Astrocyte (in vitro differentiated cells and primary cell): ENCODE results near the gene ME3. TPM values are rescaled to one million over a fixed set of nuclear protein-coding genes. Genes with fewer than 3 reads are reported as not detected.

ENCODE experiments used
- DNase-seq: peaks from one replicate; pipeline ENCODE4 v3.0.0-alpha.2; 2010; ENCODE audit warnings: low read depth
- FAIRE-seq: peaks from 2 replicates; lab custom pipeline; 2011; peaks lifted over from hg19 to GRCh38; lab: Jason Lieb, UNC
- H2AFZ ChIP-seq: 2 replicates; pipeline ENCODE4 v1.6.0; 2012; ENCODE audit warnings: low read depth, low read length, inconsistent platforms
- H3K27ac ChIP-seq: 2 replicates; pipeline ENCODE4 v1.5.1; 2011; ENCODE audit warnings: low read depth, low read length, inconsistent platforms
- H3K27me3 ChIP-seq: 2 replicates; pipeline ENCODE4 v1.6.0; 2011; ENCODE audit warnings: low read length, inconsistent platforms; ENCODE audit not compliant: insufficient read depth
- H3K36me3 ChIP-seq: 2 replicates; pipeline ENCODE4 v1.5.1; 2011; ENCODE audit warnings: low read length, inconsistent platforms; ENCODE audit not compliant: insufficient read depth
- H3K4me1 ChIP-seq: 2 replicates; pipeline ENCODE4 v1.5.1; 2011; ENCODE audit warnings: low read length, inconsistent platforms; ENCODE audit not compliant: insufficient read depth
- H3K4me2 ChIP-seq: 2 replicates; pipeline ENCODE4 v1.6.0; 2012; ENCODE audit warnings: low read length, inconsistent platforms
- H3K4me3 ChIP-seq: 2 replicates; pipeline ENCODE4 v1.5.1; 2011; ENCODE audit warnings: low read depth, mild to moderate bottlenecking, low read length, inconsistent platforms; ENCODE audit not compliant: insufficient read depth
- H3K79me2 ChIP-seq: 2 replicates; pipeline ENCODE4 v1.6.0; 2012; ENCODE audit warnings: mild to moderate bottlenecking, low read length, inconsistent platforms; ENCODE audit not compliant: insufficient read depth
- H3K9ac ChIP-seq: 2 replicates; pipeline ENCODE4 v1.6.0; 2012; ENCODE audit warnings: mild to moderate bottlenecking, low read length, inconsistent platforms
- H3K9me3 ChIP-seq: 2 replicates; pipeline ENCODE4 v1.5.1; 2012; ENCODE audit warnings: low read depth, mild to moderate bottlenecking, low read length, inconsistent platforms; ENCODE audit not compliant: insufficient read depth
- H4K20me1 ChIP-seq: 2 replicates; pipeline ENCODE4 v1.6.0; 2012; ENCODE audit warnings: low read length, inconsistent platforms; ENCODE audit not compliant: insufficient read depth
- H3K27ac Mint-ChIP-seq: one replicate; pipeline ENCODE4 v1.8.0; 2021; ENCODE audit warnings: mild to moderate bottlenecking, mixed read lengths; ENCODE audit not compliant: unreplicated experiment
- H3K27me3 Mint-ChIP-seq: one replicate; pipeline ENCODE4 v1.8.0; 2021; ENCODE audit warnings: low read depth, mixed read lengths; ENCODE audit not compliant: unreplicated experiment
- H3K36me3 Mint-ChIP-seq: one replicate; pipeline ENCODE4 v1.8.0; 2021; ENCODE audit warnings: low read depth, mixed read lengths; ENCODE audit not compliant: unreplicated experiment
- H3K4me1 Mint-ChIP-seq: one replicate; pipeline ENCODE4 v1.8.0; 2021; ENCODE audit warnings: low read depth, mixed read lengths; ENCODE audit not compliant: unreplicated experiment
- H3K4me3 Mint-ChIP-seq: one replicate; pipeline ENCODE4 v1.8.0; 2021; ENCODE audit warnings: mild to moderate bottlenecking, moderate library complexity, mixed read lengths; ENCODE audit not compliant: unreplicated experiment
- H3K9me3 Mint-ChIP-seq: one replicate; pipeline ENCODE4 v1.8.0; 2021; ENCODE audit warnings: mild to moderate bottlenecking, mixed read lengths; ENCODE audit not compliant: unreplicated experiment
- EZH2 ChIP-seq: IDR thresholded peaks from 2 replicates; pipeline ENCODE4 v1.6.1; 2012; ENCODE audit warnings: mild to moderate bottlenecking, low read length, inconsistent platforms; ENCODE audit not compliant: insufficient read depth
- total RNA-seq: library from RNA; stranded (reverse); gene quantifications from 2 replicates; pipeline ENCODE4 v1.2.1, GENCODE V29; 2021
- TF ChIP-seq, protein P1 (sequence below): IDR thresholded peaks from 2 replicates; pipeline ENCODE4 v1.5.1; 2011; ENCODE audit warnings: low read depth, mild to moderate bottlenecking, inconsistent platforms, low read length, moderate library complexity; ENCODE audit not compliant: insufficient read depth

ME3 gene
- total RNA-seq, 1 donor from 2014 or later: 28.6 TPM

DNA sequence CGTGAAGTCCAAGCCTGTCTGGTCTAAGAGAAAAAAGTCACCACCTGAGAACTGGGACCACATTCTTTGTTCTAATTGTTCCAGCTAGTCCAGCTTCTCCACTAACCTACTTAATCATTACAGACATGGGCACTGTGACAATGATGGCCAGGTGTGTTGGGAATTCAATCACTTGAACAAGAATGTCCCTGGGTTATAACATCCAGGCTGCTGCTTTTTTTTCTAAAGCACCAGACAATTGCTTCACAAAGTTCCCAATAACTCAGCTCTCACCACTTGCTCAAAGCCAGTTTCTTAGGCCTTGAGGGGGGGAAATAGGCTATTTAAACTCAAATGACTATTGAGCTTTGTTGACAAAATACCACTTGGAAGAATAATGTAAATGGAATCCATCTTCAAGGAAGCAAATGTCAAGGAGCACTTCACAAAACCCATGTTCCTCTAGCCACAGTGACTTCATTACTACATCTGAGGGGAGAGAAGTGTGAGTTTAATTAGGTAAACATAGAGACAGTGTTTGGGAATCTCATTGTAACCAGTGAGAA lies 80.3 kb downstream of the ME3 start:
- Histone ChIP-seq H3K79me2 (peaks cover 6% of the 10 kb centered on the region), H3K9me3 (no peaks in the 10 kb centered on the region), H3K27ac (peak overlapping the region; percentile 94), H3K4me1 (peaks cover 29% of the 10 kb centered on the region), H3K4me3 (no peak overlapping the region), H3K36me3 (no peaks in the 10 kb centered on the region), H4K20me1 (no peaks in the 10 kb centered on the region), H3K4me2 (peak overlapping the region; percentile 64), H2AFZ (no peak overlapping the region), H3K9ac (peak overlapping the region; percentile 74), H3K27me3 (no peaks in the 10 kb centered on the region)
- Mint-ChIP-seq H3K27ac (peak overlapping the region; percentile 97), H3K36me3 (peaks cover 5% of the 10 kb centered on the region), H3K4me1 (peaks cover 69% of the 10 kb centered on the region), H3K27me3 (no peaks in the 10 kb centered on the region), H3K4me3 (no peak overlapping the region), H3K9me3 (peaks cover 5% of the 10 kb centered on the region)
- TF ChIP-seq EZH2: no peak
- TF ChIP-seq, protein P1, sequence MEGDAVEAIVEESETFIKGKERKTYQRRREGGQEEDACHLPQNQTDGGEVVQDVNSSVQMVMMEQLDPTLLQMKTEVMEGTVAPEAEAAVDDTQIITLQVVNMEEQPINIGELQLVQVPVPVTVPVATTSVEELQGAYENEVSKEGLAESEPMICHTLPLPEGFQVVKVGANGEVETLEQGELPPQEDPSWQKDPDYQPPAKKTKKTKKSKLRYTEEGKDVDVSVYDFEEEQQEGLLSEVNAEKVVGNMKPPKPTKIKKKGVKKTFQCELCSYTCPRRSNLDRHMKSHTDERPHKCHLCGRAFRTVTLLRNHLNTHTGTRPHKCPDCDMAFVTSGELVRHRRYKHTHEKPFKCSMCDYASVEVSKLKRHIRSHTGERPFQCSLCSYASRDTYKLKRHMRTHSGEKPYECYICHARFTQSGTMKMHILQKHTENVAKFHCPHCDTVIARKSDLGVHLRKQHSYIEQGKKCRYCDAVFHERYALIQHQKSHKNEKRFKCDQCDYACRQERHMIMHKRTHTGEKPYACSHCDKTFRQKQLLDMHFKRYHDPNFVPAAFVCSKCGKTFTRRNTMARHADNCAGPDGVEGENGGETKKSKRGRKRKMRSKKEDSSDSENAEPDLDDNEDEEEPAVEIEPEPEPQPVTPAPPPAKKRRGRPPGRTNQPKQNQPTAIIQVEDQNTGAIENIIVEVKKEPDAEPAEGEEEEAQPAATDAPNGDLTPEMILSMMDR: no peak
- DNase-seq (peak; percentile 78), FAIRE-seq (no peak)

DNA sequence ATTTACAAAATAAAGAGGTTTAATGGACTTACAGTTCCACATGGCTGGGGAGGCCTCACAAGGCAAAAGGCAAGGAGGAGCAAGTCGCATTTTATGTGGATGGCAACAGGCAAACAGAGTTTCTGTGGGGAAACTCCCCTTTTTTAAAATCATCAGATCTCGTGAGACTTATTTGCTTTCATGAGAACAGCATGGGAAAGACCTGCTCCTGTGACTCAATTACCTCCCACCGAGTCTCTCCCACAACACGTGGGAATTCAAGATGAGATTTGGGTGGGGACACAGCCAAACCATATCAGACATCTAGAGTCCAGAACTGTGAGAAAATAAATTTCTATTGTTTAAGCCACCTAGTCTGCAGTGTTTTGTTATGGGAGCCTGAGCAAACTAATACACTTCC lies 80.8 kb downstream of the ME3 start:
- TF ChIP-seq, protein P1: no peak
- Histone ChIP-seq H3K36me3 (no peaks in the 10 kb centered on the region), H3K9ac (peak overlapping the region; percentile 74), H3K4me3 (no peak overlapping the region), H2AFZ (no peak overlapping the region), H3K27me3 (no peaks in the 10 kb centered on the region), H3K4me1 (peaks cover 29% of the 10 kb centered on the region), H3K9me3 (no peaks in the 10 kb centered on the region), H3K4me2 (peak overlapping the region; percentile 64), H4K20me1 (no peaks in the 10 kb centered on the region), H3K79me2 (peaks cover 6% of the 10 kb centered on the region), H3K27ac (peak overlapping the region; percentile 94)
- FAIRE-seq: no peak
- Mint-ChIP-seq H3K27ac (peak overlapping the region; percentile 97), H3K36me3 (peaks cover under 1% of the 10 kb centered on the region), H3K4me1 (peaks cover 64% of the 10 kb centered on the region), H3K9me3 (peaks cover under 1% of the 10 kb centered on the region), H3K27me3 (no peaks in the 10 kb centered on the region), H3K4me3 (peak overlapping the region; percentile 52)
- peak; percentile 13 for DNase-seq

DNA sequence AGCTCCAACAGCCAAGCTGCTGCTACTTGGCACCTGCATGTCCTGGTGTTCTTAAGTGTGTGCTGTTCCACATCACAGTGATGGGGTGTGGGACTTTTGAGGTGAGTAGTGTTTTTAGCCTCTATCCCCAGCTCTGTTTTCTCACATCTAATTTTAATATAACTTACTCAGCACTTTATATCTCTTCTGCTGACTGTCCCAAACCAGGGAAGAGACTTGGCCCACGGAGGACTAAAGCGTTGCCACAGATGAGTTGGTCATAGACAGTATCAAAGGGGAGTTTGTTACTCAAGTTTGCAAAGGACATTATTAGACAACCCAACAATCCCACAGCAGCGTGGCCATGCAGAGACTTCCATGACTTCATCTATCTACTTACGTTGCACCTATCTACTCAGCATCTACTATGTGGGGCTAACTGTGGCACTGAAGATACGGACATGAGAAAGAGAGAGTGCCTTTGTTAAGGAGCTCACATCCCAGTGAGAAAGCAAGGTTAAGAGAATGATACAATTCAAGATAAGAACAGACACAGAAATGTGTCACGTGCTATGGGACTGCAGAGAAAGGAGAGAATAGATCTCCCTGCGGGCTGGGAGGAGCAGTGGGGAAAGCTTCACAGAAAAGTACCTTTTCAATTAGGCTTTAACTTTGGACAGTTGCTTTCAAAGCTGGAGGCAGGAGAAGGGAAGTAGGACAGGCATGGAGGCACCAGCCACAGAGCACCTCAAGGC lies 82.4 kb downstream of the ME3 start:
- Histone ChIP-seq H3K4me2 (no peak overlapping the region), H3K27me3 (no peaks in the 10 kb centered on the region), H3K4me3 (no peak overlapping the region), H3K9ac (no peak overlapping the region), H3K4me1 (peaks cover 29% of the 10 kb centered on the region), H3K27ac (no peak overlapping the region), H4K20me1 (no peaks in the 10 kb centered on the region), H2AFZ (no peak overlapping the region), H3K79me2 (peaks cover 6% of the 10 kb centered on the region), H3K36me3 (no peaks in the 10 kb centered on the region), H3K9me3 (no peaks in the 10 kb centered on the region)
- no peaks in the 10 kb centered on the region for H3K9me3 Mint-ChIP-seq
- no peak overlapping the region for H3K4me3 Mint-ChIP-seq
- peak overlapping the region; percentile 67 for H3K27ac Mint-ChIP-seq
- DNase-seq (no peak), FAIRE-seq (no peak)
- TF ChIP-seq, protein P1: no peak
- TF ChIP-seq EZH2: no peak
- H3K27me3 Mint-ChIP-seq: no peaks in the 10 kb centered on the region
- no peaks in the 10 kb centered on the region for H3K36me3 Mint-ChIP-seq
- H3K4me1 Mint-ChIP-seq: peaks cover 53% of the 10 kb centered on the region
